NCI-H526 treated with DMSO at 0.1 percent for 48 hours (cell line): ENCODE data around the gene UBC.
"Not testable (repeated sequence)": the region's sequence is repeated elsewhere in the genome, so short reads cannot be mapped to it uniquely, and the experiment has no call there.

ENCODE experiments used
- DNase-seq: peaks from one replicate; lab custom pipeline; 2025; lab: John Stamatoyannopoulos, UW

Gene UBC

DNA sequence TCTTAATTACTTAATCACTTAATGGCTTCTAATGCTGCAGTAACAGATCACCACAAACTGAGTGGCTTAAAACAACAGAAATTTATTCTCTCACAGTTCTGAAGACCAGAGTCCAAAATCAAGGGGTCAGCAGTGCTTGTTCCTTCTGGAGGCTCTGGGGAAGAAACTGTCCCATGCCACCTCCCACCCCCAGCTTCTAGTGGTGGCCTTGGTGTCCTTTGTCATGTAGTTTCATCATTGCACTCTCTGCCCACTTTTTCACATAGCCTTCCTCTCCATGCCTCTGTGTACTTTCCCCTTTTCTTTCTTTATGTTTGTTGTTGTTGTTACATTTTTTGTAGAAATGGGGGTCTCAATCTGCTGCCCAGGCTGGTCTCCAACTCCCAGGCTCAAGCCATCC, 16.1 kb upstream of the UBC start:
- no peak for DNase-seq

DNA sequence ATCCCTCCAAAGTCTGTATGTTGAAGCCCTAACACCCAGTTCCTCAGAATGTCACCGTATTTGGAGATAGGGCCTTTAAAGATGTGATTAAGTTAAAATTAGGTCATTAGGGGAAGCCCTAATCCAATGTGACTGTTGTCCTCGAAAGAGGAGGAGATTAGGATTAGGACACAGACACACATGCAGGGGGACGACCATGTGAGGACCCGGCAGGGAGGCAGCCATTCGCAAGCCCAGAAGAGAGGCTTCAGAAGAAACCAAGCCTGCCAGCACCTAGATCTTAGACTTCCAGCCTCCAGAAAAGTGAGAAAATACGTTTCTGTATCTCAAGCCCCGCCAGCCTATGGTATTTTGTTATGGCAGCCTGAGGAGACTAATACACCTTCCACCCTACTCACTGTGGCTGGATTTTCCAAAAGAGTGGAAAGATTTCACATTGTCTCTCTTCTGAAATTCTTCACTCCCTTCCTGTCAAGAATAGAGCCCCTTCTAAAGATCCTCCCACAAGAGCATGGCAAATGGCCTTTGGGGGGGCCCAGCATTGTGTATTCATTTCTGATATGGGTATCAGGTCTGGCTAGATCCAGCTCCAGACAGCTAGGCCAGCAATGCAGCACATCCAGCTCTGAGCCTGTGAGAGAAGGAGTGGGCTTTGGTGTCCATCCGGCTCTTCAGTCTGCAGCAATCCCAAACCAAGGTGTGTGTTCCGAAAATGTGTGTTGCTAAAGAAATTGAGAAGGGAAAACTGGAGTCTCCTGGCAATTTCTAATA, 15.4 kb upstream of the UBC start:
- no peak for DNase-seq

DNA sequence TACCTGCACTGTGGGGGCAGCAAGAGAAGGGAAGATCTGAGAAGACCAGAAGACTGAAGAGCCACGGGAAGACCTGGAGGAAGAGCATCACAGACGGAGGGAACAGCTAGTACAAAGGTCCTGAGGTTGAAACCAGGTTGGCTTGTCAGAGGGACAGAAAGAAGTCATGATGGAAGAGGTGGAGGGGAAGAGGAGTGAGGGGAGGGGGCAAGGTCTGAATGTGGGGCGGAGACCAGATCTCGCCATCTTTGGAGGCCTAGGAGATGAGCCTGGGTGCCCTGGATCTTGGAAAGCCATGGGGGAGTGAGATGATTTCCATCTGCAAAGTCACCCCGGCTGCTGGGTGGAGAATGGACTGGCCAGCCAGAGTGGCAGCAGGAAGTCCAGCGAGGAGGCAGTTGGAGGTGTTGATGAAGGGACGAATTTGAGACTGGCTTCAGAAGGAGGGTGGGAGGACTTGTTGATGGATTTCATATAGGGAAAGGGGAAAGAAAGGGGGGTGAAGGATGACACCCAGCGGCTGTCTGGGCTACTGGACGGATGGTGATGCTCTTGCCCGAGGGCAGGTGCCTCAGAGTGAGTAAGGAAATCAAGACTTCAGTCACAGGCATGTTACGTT, 14.6 kb upstream of the UBC start:
- no peak for DNase-seq

DNA sequence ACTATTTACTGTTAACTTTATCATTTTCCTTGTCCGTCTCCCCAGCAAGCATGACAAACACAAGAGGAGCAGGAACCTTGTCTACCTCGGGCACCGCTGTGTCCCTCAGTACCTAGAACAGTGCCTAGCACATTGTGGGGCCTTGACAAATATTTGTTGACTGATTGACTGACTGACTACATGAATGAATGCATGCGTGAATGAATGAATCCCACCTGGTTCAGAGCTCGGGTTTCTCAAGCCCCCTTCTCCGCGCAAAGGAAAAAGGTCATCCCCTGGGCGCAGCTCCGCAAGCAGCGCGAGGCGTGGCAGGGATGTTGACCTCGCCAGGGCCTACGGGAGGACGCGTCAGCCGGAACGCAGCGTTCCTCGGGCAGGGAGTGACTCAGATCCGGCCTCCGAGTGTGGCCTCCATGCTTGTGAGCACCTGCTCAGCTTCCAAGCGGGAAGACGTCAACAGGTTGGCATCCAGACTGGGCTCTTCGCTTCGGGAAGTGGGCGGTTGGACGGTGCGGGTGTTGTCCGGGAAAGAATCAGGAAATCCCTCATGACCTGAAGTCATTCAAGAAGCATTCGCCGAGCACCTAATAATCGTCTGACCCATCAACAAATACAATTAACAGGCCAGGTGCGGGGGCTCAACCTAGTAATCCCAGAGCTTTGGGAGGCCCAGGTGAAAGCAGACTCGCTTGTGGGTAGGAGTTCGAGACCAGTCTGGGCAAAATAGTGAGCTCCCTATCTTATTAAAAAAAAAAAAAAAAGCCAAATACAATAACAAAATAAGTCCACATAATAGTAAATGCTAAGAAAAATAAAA, 13.9 kb upstream of the UBC start:
- DNase-seq: no peak

DNA sequence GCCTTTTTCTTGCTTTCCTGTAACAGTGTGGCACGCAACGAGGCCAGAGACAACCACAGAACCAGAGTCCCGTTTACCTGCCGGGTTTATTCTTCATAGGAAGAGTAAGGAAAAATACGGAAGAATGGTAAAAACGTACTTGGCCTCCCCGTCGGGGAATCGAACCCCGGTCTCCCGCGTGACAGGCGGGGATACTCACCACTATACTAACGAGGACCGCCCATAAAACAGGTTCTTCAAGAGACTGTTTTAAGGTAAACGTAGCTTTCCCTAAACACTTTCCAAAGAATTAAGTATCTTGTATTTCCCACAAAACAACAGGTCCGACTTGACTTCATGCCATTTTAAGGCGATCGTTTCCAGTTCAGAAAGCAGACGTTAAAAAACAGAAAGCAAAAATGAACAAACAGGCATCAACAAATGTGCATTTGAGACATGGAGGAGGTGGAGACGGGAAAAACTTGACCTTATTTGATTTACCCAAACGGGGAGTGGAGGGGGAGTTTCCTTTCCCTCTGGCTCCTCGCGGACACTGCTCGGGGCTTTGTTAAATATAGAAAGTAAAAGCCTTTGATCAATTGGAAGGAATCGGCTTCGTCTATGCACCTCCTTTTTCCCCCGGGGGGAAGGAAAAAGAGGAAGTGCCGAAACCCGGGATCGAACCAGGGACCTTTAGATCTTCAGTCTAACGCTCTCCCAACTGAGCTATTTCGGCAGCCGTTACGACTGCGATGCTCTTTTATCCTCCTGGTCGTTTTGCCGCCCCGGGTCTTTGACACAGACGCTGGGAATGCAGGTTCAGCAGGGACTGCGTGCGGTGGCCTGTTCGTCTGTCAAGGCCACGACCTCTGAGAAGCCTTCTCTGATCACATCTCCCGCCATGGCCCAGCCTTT, 13.0 kb upstream of the UBC start:
- no peak for DNase-seq

DNA sequence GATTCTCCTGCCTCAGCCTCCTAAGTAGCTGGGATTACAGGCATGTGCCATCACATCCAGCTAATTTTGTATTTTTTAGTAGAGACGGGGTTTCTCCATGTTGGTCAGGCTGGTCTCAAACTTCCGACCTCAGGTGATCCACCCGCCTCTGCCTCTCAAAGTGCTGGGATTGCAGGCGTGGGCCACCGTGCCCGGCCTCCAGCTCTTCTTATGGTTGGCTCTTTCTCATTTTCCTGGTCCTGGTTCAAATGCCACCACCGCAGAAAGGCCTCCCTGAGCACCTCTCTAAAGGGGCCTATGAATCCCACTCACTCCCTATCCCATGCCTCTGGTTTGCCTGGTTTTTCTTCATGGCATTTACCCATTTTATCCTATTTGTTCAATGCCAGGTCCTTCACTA, 11.3 kb upstream of the UBC start:
- not testable (repeated sequence) for DNase-seq

DNA sequence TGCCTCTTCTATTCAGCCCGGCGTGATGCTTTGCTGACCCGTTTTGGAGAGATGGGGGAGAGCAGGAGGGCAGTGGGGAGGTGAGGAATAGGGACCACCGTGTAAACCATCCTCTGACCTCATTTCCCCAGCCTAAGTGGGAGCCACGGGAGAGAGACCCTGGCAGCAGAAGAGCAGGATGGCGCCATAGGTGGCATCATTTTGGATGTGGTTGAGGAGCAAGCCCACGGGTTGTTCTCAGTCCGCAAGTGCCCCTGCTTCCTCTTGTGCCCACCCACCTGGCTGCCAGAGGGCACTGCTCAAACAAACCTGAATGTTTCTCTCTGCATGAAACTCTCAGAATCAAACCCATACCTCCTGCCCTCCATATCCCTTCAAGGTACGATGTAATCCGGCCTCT, 10.7 kb upstream of the UBC start:
- DNase-seq: no peak

DNA sequence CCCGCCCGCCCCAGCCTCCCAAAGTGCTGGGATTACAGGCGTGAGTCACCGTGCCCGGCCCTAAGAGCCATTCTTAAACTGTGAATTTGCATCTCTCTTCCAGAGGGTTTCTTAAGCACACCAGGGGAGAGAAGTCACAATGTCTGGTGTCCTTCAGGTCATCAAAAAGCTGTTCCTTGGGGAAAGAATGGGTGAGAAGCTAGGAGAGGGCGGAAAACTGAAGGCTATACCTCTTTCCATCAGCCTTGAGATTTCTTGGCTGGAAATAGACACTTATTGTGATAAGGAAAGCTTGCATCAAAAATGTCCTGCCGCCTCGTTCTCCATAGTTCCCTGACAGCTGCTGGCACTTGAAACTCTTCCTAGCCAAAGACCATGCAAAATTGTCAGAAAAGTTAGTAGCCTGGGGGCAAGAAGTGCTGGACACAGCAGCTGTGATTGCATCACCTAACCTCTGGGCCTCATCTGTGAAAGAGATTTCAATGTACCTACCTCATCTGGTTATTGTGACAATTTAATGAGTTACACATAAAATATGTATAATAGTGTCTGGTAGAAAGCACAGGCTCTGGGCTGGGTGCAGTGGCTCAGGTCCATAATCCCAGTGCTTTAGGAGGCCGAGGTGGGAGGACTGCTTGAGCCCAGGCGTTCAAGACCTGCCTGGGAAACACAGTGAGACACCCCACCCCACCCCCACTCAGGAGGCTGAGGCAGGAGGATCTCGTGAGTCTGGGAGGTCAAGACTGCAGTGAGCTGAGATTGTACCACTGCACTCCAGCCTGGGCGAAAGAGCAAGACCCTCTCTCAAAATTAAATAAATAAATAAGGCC, 9.7 kb upstream of the UBC start:
- no peak for DNase-seq

DNA sequence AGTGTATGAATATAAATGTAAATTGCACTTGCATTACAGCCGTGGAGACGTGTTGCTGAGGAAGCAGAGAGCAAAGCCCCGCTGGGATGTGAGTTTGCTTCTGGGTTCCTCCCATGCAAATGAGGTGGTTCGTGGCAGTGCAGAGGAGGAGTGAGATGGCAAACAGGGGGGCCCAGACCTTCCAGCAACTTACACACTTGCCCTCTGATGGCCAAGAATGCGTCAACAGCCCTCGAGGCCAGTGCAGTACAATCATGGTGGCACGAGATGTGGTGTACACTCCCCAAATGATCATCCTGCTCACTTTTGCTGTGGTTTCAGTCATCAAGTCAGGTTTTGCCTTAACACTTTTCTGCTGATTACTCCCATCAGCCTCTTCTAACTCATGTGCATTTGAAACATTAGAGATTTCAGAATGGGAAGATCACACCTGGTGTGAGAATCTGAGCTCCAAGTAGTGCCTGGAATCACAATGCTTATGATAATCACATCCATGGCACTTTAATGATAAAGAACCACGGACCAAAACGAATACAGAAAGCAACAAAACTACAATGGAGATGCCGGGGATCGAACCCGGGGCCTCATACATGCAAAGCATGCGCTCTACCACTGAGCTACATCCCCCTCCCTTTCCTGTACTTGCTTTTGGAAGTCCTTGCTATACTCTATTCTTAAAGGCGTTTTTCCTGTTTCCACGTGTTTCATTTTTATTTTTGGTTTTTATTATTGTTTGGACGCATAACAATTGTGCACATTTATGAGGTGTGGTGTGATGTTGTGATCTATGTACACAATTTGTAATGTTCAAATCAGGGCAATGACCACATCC, 7.0 kb upstream of the UBC start:
- no peak for DNase-seq

DNA sequence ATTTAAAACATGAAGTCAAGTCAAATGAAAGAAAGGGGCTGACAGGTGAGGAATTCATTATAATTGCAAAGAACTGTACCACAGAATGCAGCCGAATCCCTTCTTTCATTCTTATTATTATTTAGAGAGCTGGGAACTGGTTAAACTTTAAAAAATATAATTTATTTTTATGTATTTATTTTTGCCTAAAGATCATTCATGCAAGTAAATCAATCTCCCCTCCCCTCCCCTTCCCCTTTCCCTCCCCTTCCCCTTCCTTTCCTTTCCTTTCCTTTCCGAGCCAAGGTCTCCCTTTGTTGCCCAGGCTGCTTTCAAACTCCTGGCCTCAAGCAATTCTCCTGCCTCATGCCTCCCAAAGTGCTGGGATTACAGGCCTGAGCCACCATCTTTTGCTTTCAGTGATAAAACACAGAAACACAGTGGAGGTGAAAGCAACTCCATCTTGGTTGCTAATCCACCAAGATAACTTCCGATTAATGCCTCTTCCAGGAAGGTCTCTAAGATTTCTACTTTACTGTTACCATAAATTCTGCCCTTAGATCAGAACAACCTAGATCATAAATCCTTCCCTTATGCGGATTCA, 6.0 kb upstream of the UBC start:
- no peak for DNase-seq

DNA sequence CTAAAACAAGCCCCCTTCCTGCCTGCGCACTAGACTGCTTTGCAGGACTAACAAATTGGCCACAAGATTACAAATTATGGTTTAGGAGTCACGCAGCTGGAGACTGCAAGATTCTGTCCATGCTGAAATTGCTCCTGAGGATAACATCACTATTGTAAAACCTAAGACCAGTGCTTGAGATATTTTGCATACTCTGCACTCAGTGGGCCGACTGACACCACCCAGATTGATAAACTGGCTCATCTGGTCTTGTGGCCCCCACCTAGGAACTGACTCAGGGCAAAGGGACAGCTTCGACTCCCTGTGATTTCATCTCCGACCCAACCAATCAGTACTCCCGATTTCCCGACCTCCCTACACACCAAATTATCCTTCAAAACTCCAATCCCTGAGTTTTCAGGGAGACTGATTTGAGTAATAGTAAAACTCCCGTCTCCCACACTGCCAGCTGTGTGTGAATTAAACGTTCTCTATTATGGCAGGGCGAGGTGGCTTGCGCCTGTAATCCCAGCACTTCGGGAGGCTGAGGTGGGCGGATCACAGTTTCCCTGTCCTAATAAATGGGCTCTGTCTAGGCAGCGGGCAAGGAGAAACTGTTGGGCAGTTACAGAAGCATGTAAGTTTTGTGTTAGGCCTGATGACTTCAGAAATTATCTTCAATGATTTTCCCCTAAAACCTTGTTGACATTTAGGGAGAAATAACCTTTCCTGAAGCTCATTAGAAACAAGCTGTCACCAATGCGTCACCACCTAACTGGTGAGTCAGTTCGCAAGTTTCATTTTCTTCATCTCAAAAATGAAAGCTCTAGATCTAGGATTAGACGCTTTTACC, 5.3 kb upstream of the UBC start:
- DNase-seq: no peak

DNA sequence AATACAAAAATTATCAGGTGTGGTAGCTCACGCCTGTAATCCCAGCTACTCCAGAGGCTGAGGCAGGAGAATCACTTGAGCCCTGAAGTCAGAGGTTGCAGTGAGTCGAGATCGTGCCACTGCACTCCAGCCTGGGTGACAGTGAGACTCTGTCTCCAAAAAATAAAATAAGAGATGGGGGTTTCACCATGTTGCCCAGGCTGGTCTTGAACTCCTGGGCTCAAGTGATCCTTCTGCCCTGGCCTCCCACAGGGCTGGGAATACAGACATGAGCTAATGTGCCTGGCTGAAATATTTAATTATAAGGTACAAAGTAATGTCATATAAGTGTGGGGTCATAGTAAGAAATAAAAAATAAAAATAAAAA, 4.2 kb upstream of the UBC start:
- DNase-seq: not testable (repeated sequence)

DNA sequence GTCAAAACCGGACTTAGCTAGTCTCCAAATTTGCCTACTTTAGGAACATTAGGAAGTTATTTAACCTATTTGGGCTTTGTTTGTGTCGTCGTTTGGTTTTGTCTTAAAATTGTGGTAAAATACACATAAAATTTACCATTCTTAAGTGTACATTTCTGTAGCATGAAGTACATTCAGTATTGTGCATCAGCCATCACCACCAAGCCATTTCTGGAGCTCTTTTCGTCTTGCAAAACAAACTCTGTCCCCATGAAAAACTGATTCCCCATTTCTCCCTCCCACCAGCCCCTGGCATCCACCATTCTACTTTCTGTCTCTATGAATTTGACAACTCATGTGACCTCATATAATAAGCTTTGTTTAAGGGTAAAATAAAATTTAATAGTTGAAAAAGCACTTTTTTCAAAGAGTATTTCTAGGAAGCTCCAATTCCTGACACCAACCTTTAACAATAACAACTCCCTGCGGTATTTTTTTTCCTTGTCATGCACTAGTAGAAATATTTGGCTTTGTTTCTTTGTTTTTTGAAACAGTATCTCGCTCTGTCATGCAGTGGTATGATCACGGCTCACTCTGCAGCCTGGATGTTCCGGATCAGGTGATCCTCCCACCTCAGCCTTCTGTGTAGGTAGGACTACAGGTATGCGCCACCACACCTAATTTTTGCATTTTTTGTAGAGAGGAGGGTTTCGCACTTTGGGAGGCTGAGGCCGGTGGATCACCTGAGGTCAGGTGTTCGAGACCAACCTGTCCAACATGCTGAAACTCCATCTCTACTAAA, 3.6 kb upstream of the UBC start:
- DNase-seq: no peak

DNA sequence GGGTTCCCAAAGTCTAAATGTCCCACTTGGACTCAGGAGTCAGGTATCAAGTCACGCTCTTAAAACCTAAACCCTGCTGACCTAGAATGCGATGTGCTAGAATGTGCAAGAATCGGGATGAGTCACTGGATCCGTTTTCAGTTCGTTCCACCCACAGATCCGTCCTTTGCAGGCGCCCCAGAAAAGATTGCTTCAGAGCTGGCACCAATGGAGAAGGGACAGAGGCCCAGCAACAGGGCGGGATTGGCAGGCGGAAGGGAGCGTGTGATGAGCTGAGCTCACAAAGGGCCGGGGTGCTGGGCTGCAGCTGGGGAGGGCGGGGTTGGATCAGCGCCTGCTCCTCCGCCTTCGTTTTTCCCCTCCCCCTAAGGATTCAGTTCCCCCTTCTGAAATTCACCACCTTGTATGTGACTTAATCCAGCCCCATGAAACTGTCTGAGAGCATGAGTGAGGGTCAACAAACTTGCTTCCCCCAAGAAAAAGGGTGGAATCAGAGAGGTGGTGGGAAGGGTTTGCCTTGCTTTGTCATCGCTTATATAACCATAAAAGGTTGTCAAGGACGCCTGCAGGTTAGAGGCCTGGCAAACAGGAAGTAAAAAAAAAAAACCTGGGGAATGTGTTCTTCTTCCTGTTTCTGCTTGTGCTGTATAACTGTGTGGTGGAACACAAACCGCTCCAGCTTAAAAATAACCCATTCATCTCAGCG, 2.8 kb upstream of the UBC start:
- DNase-seq: no peak

DNA sequence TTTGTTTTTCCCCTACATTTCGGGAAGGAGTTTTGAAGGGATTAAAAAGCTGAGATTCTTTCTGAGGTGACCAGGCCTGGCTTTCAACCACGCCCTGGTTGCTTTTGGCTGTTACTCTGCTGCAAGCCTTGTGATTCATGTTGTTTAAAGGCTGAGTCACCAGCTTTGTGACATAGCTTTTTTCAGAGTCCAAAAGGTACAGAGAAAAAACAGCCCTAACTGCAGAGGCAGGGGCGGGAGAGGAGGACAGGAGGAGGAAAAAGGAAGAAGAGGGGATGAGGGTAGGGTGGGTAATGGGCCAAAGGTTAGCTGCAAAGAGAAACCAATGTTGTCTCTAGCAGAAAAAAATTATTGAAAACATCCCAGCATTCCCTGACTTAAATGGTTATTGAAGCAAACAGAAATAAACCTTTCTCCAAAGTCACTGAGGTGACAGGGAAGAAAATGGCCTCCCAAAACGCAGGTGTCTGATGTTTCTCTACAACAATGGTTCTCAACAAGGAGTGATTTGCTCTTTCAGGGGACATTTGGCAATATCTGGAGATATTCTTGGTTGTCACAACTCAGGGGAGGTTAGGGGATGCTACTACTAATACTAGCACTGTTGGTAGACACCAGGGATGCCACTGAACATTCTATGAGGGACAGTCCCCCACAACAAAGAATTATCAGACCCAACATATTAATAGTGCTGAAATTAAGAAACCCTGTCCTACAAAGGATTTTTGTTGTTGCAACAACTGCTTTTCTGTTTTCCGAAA, 2.1 kb upstream of the UBC start:
- DNase-seq: no peak
